Hematopoietic multipotent progenitor cell treated with erythropoietin and hydrocortisone succinate and interleukin-3 and kit ligand, for 8 days (in vitro differentiated cells): ENCODE measurements around the gene SCAMP5.

ENCODE experiments used
- DNase-seq: peaks from one replicate; pipeline ENCODE4 v3.0.0-alpha.2; 2015

The SCAMP5 gene

GRCh38 chr15:75050283-75050682 is 54.9 kb downstream of the SCAMP5 start:
- DNase-seq: no peak

GRCh38 chr15:75051191-75051608 is 55.8 kb downstream of the SCAMP5 start:
- no peak for DNase-seq

- DNase-seq: no peak
Measured at GRCh38 chr15:75051711-75052110, 56.3 kb downstream of the SCAMP5 start.

- DNase-seq: no peak
Measured at GRCh38 chr15:75052972-75053747, 57.8 kb downstream of the SCAMP5 start.

- no peak for DNase-seq
Measured at GRCh38 chr15:75053748-75054125, 58.4 kb downstream of the SCAMP5 start.

GRCh38 chr15:75054172-75054897 is 59.0 kb downstream of the SCAMP5 start:
- DNase-seq: peak; percentile 74

- no peak for DNase-seq
Measured at GRCh38 chr15:75056036-75056435, 60.7 kb downstream of the SCAMP5 start.

- no peak for DNase-seq
Measured at GRCh38 chr15:75058127-75058905, 63.0 kb downstream of the SCAMP5 start.

GRCh38 chr15:75059607-75060006 is 64.2 kb downstream of the SCAMP5 start:
- DNase-seq: no peak

- DNase-seq: peak; percentile 44
Measured at GRCh38 chr15:75061272-75061671, 65.9 kb downstream of the SCAMP5 start.

- no peak for DNase-seq
Measured at GRCh38 chr15:75062706-75063105, 67.3 kb downstream of the SCAMP5 start.

GRCh38 chr15:75063338-75063737 is 68.0 kb downstream of the SCAMP5 start:
- DNase-seq: no peak

- DNase-seq: no peak
Measured at GRCh38 chr15:75063889-75064288, 68.5 kb downstream of the SCAMP5 start.

- no peak for DNase-seq
Measured at GRCh38 chr15:75064846-75065245, 69.5 kb downstream of the SCAMP5 start.

GRCh38 chr15:75065467-75065850 is 70.1 kb downstream of the SCAMP5 start:
- DNase-seq: peak; percentile 48

GRCh38 chr15:75065851-75066509 is 70.6 kb downstream of the SCAMP5 start:
- DNase-seq: peak; percentile 83

GRCh38 chr15:75067123-75067830 is 71.9 kb downstream of the SCAMP5 start:
- DNase-seq: peak; percentile 86

GRCh38 chr15:75068748-75069147 is 73.4 kb downstream of the SCAMP5 start:
- no peak for DNase-seq

- DNase-seq: no peak
Measured at GRCh38 chr15:75069301-75069925, 74.0 kb downstream of the SCAMP5 start.

- DNase-seq: no peak
Measured at GRCh38 chr15:75070674-75071073, 75.3 kb downstream of the SCAMP5 start.
